MM.1S (cell line): ENCODE data around the gene CEP57.

Experiments used
- DNase-seq: peaks from one replicate; pipeline ENCODE4 v3.0.0-alpha.2; 2015
- H2AFZ ChIP-seq: fragments of 300-600 bp; sonication (generic); 2 replicates; pipeline ENCODE4 v1.6.0; 2016; ENCODE audit warnings: antibody characterized with exemption, low read length
- H3F3A ChIP-seq: fragments of 300-600 bp; sonication (generic); 2 replicates; pipeline ENCODE4 v1.6.1; 2016; ENCODE audit warnings: mild to moderate bottlenecking, antibody characterized with exemption, low read length, moderate library complexity, mixed read lengths; ENCODE audit not compliant: insufficient read depth
- H3K27ac ChIP-seq: fragments of 300-600 bp; sonication (generic); 2 replicates; pipeline ENCODE4 v1.5.1; 2016; ENCODE audit warnings: mild to moderate bottlenecking, low read length
- H3K27me3 ChIP-seq: fragments of 300-600 bp; sonication (generic); replicated peaks from 2 replicates; pipeline ENCODE4 v1.6.0; 2016; ENCODE audit warnings: low read length; ENCODE audit not compliant: insufficient read depth
- H3K36me3 ChIP-seq: fragments of 300-600 bp; sonication (generic); replicated peaks from 2 replicates; pipeline ENCODE4 v1.6.1; 2016; ENCODE audit warnings: mild to moderate bottlenecking, low read length, mixed read lengths; ENCODE audit not compliant: insufficient read depth
- H3K4me1 ChIP-seq: fragments of 300-600 bp; sonication (generic); 2 replicates; pipeline ENCODE4 v1.6.1; 2016; ENCODE audit warnings: low read length, mixed read lengths
- H3K4me2 ChIP-seq: fragments of 300-600 bp; sonication (generic); 2 replicates; pipeline ENCODE4 v1.6.0; 2016; ENCODE audit warnings: low read depth, low read length
- H3K4me3 ChIP-seq: fragments of 300-600 bp; sonication (generic); 2 replicates; pipeline ENCODE4 v1.5.1; 2016; ENCODE audit warnings: low read length, mixed read lengths
- H3K79me2 ChIP-seq: fragments of 300-600 bp; sonication (generic); 2 replicates; pipeline ENCODE4 v1.6.1; 2016; ENCODE audit warnings: mixed run types, low read length, mixed read lengths
- H3K9ac ChIP-seq: fragments of 300-600 bp; sonication (generic); 2 replicates; pipeline ENCODE4 v1.6.1; 2016; ENCODE audit warnings: low read length, mixed read lengths
- H3K9me2 ChIP-seq: fragments of 300-600 bp; sonication (generic); replicated peaks from 2 replicates; pipeline ENCODE4 v1.6.1; 2016; ENCODE audit warnings: mild to moderate bottlenecking, low read length, mixed read lengths; ENCODE audit not compliant: insufficient read depth
- H3K9me3 ChIP-seq: fragments of 300-600 bp; sonication (generic); replicated peaks from 2 replicates; pipeline ENCODE4 v1.6.1; 2016; ENCODE audit warnings: mild to moderate bottlenecking, low read length, mixed read lengths; ENCODE audit not compliant: insufficient read depth
- H4K20me1 ChIP-seq: fragments of 300-600 bp; sonication (generic); 2 replicates; pipeline ENCODE4 v1.6.1; 2016; ENCODE audit warnings: mild to moderate bottlenecking, low read length, moderate library complexity, mixed read lengths; ENCODE audit not compliant: insufficient read depth
- CTCF ChIP-seq: fragments of 300-600 bp; sonication (generic); IDR thresholded peaks from 2 replicates; pipeline ENCODE4 v1.5.1; 2016; ENCODE audit warnings: antibody characterized with exemption, low read length, mixed read lengths
- EZH2 ChIP-seq: fragments of 300-600 bp; sonication (generic); optimal IDR thresholded peaks from 2 replicates; pipeline ENCODE3; 2017; ENCODE audit warnings: low read depth, mild to moderate bottlenecking, antibody characterized with exemption, low read length, mixed read lengths
- EZH2phosphoT487 ChIP-seq: fragments of 300-600 bp; sonication (generic); IDR thresholded peaks from 2 replicates; pipeline ENCODE4 v1.6.1; 2018; ENCODE audit warnings: antibody characterized with exemption, low read length

CEP57 gene

GRCh38 chr11:95816037-95816436 lies 25.7 kb downstream of the CEP57 start:
- H3K9me2 ChIP-seq, result no peaks in the 10 kb centered on the region
- no peak for DNase-seq
- no peaks in the 10 kb centered on the region for H3K79me2 ChIP-seq
- no peak overlapping the region for H2AFZ ChIP-seq
- H3K4me3 ChIP-seq, result no peak overlapping the region
- no peak for TF ChIP-seq EZH2phosphoT487
- no peak for TF ChIP-seq EZH2
- TF ChIP-seq CTCF, result no peak
- no peaks in the 10 kb centered on the region for H4K20me1 ChIP-seq
- H3K27ac ChIP-seq, result no peak overlapping the region
- H3K9ac ChIP-seq, result no peak overlapping the region
- no peaks in the 10 kb centered on the region for H3K4me1 ChIP-seq
- H3K36me3 ChIP-seq, result no peaks in the 10 kb centered on the region; the same call in 1 of the 2 replicates
- no peaks in the 10 kb centered on the region for H3K27me3 ChIP-seq
- H3F3A ChIP-seq, result no peaks in the 10 kb centered on the region; the same call in 1 of the 2 replicates
- H3K4me2 ChIP-seq, result no peak overlapping the region
- no peaks in the 10 kb centered on the region for H3K9me3 ChIP-seq

GRCh38 chr11:95821640-95822039 lies 31.3 kb downstream of the CEP57 start:
- no peak overlapping the region for H3K4me3 ChIP-seq
- TF ChIP-seq CTCF (no peak), EZH2 (no peak)
- no peaks in the 10 kb centered on the region for H3K9me3 ChIP-seq
- no peaks in the 10 kb centered on the region; the same call in 1 of the 2 replicates for H3K36me3 ChIP-seq
- no peak overlapping the region for H3K9ac ChIP-seq
- no peak for DNase-seq
- no peaks in the 10 kb centered on the region for H3K79me2 ChIP-seq
- no peaks in the 10 kb centered on the region for H3K4me1 ChIP-seq
- H2AFZ ChIP-seq, result no peak overlapping the region
- no peak overlapping the region for H3K4me2 ChIP-seq
- H3K27ac ChIP-seq, result no peak overlapping the region
- no peaks in the 10 kb centered on the region for H3K27me3 ChIP-seq
- no peaks in the 10 kb centered on the region for H3F3A ChIP-seq
- H3K9me2 ChIP-seq, result no peaks in the 10 kb centered on the region
- H4K20me1 ChIP-seq, result no peaks in the 10 kb centered on the region

GRCh38 chr11:95827696-95828095 lies 37.4 kb downstream of the CEP57 start:
- DNase-seq, result no peak

More at GRCh38 chr11:95827696-95828095, 37.4 kb downstream of the CEP57 start:
- Histone ChIP-seq H3K27me3 (no peaks in the 10 kb centered on the region), H4K20me1 (no peaks in the 10 kb centered on the region), H2AFZ (no peak overlapping the region), H3K4me2 (no peak overlapping the region), H3K9me3 (no peaks in the 10 kb centered on the region), H3F3A (no peaks in the 10 kb centered on the region), H3K4me3 (no peak overlapping the region), H3K4me1 (no peaks in the 10 kb centered on the region), H3K9ac (no peak overlapping the region), H3K36me3 (peaks cover 5% of the 10 kb centered on the region; the same call in 1 of the 2 replicates), H3K79me2 (no peaks in the 10 kb centered on the region), H3K27ac (no peak overlapping the region), H3K9me2 (no peaks in the 10 kb centered on the region)
- TF ChIP-seq EZH2phosphoT487, result no peak
- TF ChIP-seq CTCF, result no peak
- TF ChIP-seq EZH2, result no peak
